ENCODE data around the gene TBC1D2. TPM values are rescaled to one million over a fixed set of nuclear protein-coding genes. Genes with fewer than 3 reads are reported as not detected.

Gene TBC1D2
- total and polyA plus RNA-seq, 10 of the 15 experiments (the other 5 are each of a cell fraction or from before 2014, with no cell fraction given) = 0.04 to 1.6 (median 1.1) TPM

DNA sequence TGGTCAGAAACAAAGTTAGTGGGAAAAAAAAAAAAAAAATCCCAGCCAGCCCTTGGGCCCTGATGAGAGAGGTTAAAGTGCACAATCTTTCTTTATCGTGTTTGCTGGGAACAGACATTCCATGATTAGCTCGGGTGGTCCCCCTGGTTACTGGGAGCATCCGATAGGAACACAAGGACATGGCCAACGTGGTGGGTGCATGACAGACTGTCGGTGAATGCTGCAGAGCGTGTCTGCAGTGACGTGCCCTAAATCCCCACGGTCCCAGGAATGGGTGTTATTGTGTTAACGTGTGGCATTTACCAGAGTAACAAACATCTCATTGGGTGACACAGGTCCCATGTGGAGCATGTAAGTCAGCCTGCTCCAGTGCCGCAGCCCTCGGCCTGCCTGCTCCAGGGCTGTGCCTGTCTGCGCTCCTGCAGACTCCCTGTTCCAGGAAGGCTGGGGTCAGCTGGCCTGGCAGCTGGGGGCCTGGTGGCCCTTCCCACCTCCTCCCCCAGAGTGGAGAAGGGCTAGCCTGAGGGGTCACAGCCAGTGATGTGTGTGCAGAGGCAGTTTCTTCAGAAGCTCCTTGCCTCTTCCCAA is 34.3 kb upstream of the TBC1D2 start:
- H4K20me1 ChIP-seq (ENCODE audit: control insufficient read depth, insufficient read depth) = no peaks in the 10 kb centered on the region
- ChIA-PET CTCF (interaction anchor here (0.6 to 0.7 kb wide), 2 partner anchors 84 to 1530 kb away, joined by 3 to 4 read pairs; no protein-coding TSS in a partner anchor), POLR2A (no interaction called here), RAD21 (ENCODE audit: unreplicated experiment) (no interaction called here), SMC1A (ENCODE audit: uncharacterized antibody, unreplicated experiment) (no interaction called here)
- no peaks in the 10 kb centered on the region for H3K4me1 ChIP-seq (ENCODE audit: control insufficient read depth, insufficient read depth, low read length)
- no peak overlapping the region for H3K4me2 ChIP-seq (ENCODE audit: control insufficient read depth, insufficient read depth)
- in situ Hi-C loops (cut with MboI) (no loop called here), intact Hi-C loops (cut with micrococcal nuclease; ENCODE audit: unreplicated experiment) (no loop called here)
- ATAC-seq (no peak), DNase-seq (ENCODE audit: low read depth, low spot score) (no peak), FAIRE-seq (no peak)
- H3K27me3 ChIP-seq (replicated peaks in 1 of 2; ENCODE audit: control insufficient read depth in 2 of 2, insufficient read depth in 2 of 2, low read length in 1 of 2) = peaks cover 0 to 1% of the 10 kb centered on the region in 2 experiments; a peak in 2 of 4 replicates
- H2AFZ ChIP-seq (ENCODE audit: control insufficient read depth, low read depth, low read length) = no peak overlapping the region
- no peak overlapping the region for H3K27ac ChIP-seq (ENCODE audit: control insufficient read depth, insufficient read depth)
- no peaks in the 10 kb centered on the region for H3K79me2 ChIP-seq (ENCODE audit: control insufficient read depth, insufficient read depth, low read length)
- BruUV-seq (replicated peaks) = no TSS peak
- WGBS (ENCODE audit: insufficient coverage, insufficient replicate concordance, low lambda C conversion rate, missing lambda C conversion rate) = 49% methylated on average over 12 of the region's 12 CpGs
- H3K36me3 ChIP-seq (ENCODE audit: control insufficient read depth in 2 of 2, insufficient read depth in 2 of 2, low read length in 1 of 2) = no peaks in the 10 kb centered on the region
- no peak overlapping the region for H3K4me3 ChIP-seq
- H3K9ac ChIP-seq (ENCODE audit: control insufficient read depth, insufficient read depth, low read length) = no peak overlapping the region
- H3K9me3 ChIP-seq (replicated peaks; ENCODE audit: control insufficient read depth, insufficient read depth, low read length) = no peaks in the 10 kb centered on the region
- TF ChIP-seq CHD1 (IDR thresholded peaks at IDR 0.05; ENCODE audit: low read depth, low read length) = no peak
- TF ChIP-seq, protein P1, sequence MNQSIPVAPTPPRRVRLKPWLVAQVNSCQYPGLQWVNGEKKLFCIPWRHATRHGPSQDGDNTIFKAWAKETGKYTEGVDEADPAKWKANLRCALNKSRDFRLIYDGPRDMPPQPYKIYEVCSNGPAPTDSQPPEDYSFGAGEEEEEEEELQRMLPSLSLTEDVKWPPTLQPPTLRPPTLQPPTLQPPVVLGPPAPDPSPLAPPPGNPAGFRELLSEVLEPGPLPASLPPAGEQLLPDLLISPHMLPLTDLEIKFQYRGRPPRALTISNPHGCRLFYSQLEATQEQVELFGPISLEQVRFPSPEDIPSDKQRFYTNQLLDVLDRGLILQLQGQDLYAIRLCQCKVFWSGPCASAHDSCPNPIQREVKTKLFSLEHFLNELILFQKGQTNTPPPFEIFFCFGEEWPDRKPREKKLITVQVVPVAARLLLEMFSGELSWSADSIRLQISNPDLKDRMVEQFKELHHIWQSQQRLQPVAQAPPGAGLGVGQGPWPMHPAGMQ (IDR thresholded peaks at IDR 0.05; ENCODE audit: borderline replicate concordance) = no peak
- TF ChIP-seq IKZF2 (IDR thresholded peaks at IDR 0.05) = no peak
- no peak for TF ChIP-seq FOXM1 (IDR thresholded peaks at IDR 0.05; ENCODE audit: low read depth, low read length)
- no peak for TF ChIP-seq ZNF217 (IDR thresholded peaks at IDR 0.05)
- TF ChIP-seq WRNIP1 (IDR thresholded peaks at IDR 0.05; ENCODE audit: borderline replicate concordance, low read depth, low read length) = no peak
- TF ChIP-seq, protein P2, sequence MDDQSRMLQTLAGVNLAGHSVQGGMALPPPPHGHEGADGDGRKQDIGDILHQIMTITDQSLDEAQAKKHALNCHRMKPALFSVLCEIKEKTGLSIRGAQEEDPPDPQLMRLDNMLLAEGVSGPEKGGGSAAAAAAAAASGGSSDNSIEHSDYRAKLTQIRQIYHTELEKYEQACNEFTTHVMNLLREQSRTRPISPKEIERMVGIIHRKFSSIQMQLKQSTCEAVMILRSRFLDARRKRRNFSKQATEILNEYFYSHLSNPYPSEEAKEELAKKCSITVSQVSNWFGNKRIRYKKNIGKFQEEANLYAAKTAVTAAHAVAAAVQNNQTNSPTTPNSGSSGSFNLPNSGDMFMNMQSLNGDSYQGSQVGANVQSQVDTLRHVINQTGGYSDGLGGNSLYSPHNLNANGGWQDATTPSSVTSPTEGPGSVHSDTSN (IDR thresholded peaks at IDR 0.05; ENCODE audit: insufficient replicate concordance, low read depth, low read length) = no peak
- no peak for TF ChIP-seq PAX5 (IDR thresholded peaks at IDR 0.05; ENCODE audit: borderline replicate concordance, low read depth, low read length)
- TF ChIP-seq, protein P3, sequence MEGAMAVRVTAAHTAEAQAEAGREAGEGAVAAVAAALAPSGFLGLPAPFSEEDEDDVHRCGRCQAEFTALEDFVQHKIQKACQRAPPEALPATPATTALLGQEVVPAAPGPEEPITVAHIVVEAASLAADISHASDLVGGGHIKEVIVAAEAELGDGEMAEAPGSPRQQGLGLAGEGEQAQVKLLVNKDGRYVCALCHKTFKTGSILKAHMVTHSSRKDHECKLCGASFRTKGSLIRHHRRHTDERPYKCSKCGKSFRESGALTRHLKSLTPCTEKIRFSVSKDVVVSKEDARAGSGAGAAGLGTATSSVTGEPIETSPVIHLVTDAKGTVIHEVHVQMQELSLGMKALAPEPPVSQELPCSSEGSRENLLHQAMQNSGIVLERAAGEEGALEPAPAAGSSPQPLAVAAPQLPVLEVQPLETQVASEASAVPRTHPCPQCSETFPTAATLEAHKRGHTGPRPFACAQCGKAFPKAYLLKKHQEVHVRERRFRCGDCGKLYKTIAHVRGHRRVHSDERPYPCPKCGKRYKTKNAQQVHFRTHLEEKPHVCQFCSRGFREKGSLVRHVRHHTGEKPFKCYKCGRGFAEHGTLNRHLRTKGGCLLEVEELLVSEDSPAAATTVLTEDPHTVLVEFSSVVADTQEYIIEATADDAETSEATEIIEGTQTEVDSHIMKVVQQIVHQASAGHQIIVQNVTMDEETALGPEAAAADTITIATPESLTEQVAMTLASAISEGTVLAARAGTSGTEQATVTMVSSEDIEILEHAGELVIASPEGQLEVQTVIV (IDR thresholded peaks at IDR 0.05; ENCODE audit: borderline replicate concordance, partially characterized antibody) = no peak
- no peak for TF ChIP-seq KLF5 (IDR thresholded peaks at IDR 0.05; ENCODE audit: partially characterized antibody)
- no peak for TF ChIP-seq NR2C1 (IDR thresholded peaks at IDR 0.05)
- no peak for TF ChIP-seq NR2F1 (conservative IDR thresholded peaks at IDR 0.05)
